Chondrocyte (in vitro differentiated cells): ENCODE data around the gene HS2ST1. TPM values are rescaled to one million over a fixed set of nuclear protein-coding genes. Genes with fewer than 3 reads are reported as not detected.

ENCODE experiments used
- DNase-seq: peaks from one replicate; pipeline ENCODE4 v3.0.0; 2021; ENCODE audit warnings: mixed read lengths, low spot score
- H3K27ac Mint-ChIP-seq: one replicate; pipeline ENCODE4 v1.8.0; 2021; ENCODE audit warnings: mild to moderate bottlenecking, moderate library complexity, mixed read lengths; ENCODE audit not compliant: unreplicated experiment
- H3K27me3 Mint-ChIP-seq: 2 replicates; pipeline ENCODE4 v1.8.0; 2021; ENCODE audit warnings: low read depth, mixed read lengths
- H3K36me3 Mint-ChIP-seq: 2 replicates; pipeline ENCODE4 v1.8.0; 2021; ENCODE audit warnings: low read depth, mixed read lengths
- H3K4me1 Mint-ChIP-seq: 2 replicates; pipeline ENCODE4 v1.8.0; 2021; ENCODE audit warnings: low read depth, mild to moderate bottlenecking, mixed read lengths
- H3K4me3 Mint-ChIP-seq: one replicate; pipeline ENCODE4 v1.8.0; 2021; ENCODE audit warnings: mild to moderate bottlenecking, moderate library complexity, mixed read lengths; ENCODE audit not compliant: unreplicated experiment
- H3K9me3 Mint-ChIP-seq: 2 replicates; pipeline ENCODE4 v1.8.0; 2021; ENCODE audit warnings: low read depth, mixed read lengths
- total RNA-seq: library from RNA; stranded (reverse); gene quantifications from 3 replicates; pipeline ENCODE4 v1.2.1, GENCODE V29; 2021
- TF ChIP-seq, protein P1 (sequence below): fragments of 200-600 bp; sonication (generic); IDR thresholded peaks from 2 replicates; pipeline ENCODE4 v1.5.0; 2021; ENCODE audit warnings: antibody characterized with exemption, mild to moderate bottlenecking, moderate library complexity

The HS2ST1 gene
- total RNA-seq, 1 donor from 2014 or later: 26.7 TPM

DNA sequence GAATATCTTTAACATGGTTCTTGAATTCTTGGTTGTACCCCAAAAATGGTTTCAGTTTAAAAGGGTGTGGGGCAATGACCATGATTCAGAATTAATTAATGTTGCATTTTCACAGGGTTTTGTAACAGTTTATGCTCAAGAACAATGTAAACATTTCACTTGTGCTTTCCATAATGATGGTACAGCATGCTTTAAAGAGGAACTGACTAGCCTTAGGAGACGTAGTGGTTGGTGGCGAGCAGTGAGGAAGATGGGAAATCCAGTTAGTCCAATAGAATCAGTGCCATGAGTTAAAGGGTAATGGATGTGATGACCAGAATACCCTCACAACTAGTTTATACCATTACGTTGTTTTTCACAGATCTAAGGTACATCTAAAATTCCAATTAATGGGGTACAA, 138.0 kb downstream of the HS2ST1 start:
- Mint-ChIP-seq H3K9me3 (peaks cover 3% of the 10 kb centered on the region), H3K27me3 (no peaks in the 10 kb centered on the region), H3K4me3 (no peak overlapping the region), H3K36me3 (no peaks in the 10 kb centered on the region), H3K27ac (no peak overlapping the region), H3K4me1 (peaks cover 2% of the 10 kb centered on the region)
- TF ChIP-seq, protein P1, sequence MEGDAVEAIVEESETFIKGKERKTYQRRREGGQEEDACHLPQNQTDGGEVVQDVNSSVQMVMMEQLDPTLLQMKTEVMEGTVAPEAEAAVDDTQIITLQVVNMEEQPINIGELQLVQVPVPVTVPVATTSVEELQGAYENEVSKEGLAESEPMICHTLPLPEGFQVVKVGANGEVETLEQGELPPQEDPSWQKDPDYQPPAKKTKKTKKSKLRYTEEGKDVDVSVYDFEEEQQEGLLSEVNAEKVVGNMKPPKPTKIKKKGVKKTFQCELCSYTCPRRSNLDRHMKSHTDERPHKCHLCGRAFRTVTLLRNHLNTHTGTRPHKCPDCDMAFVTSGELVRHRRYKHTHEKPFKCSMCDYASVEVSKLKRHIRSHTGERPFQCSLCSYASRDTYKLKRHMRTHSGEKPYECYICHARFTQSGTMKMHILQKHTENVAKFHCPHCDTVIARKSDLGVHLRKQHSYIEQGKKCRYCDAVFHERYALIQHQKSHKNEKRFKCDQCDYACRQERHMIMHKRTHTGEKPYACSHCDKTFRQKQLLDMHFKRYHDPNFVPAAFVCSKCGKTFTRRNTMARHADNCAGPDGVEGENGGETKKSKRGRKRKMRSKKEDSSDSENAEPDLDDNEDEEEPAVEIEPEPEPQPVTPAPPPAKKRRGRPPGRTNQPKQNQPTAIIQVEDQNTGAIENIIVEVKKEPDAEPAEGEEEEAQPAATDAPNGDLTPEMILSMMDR: no peak
- DNase-seq: no peak

DNA sequence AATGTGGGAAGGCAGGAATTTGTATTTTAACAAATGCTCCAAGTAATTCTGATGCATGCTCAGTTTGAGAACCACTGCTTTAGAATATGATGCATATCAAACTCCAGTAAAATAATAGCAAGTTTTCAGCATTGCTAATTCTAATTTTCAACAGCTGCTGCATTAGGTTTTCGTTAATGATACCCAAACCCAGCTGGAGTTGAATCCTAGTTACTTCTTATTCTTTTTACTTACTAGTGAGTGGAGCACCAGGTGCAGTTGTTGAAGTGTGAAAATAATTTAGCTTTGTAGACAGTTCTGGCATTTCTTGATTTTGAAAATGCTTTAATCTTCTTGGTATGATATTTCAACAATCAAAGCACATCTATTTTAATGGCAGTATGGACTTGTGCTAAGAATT, 138.5 kb downstream of the HS2ST1 start:
- no peak for DNase-seq
- no peaks in the 10 kb centered on the region for H3K27me3 Mint-ChIP-seq
- peaks cover 3% of the 10 kb centered on the region for H3K9me3 Mint-ChIP-seq
- H3K4me1 Mint-ChIP-seq: peaks cover 7% of the 10 kb centered on the region
- no peaks in the 10 kb centered on the region for H3K36me3 Mint-ChIP-seq
- H3K27ac Mint-ChIP-seq: no peak overlapping the region
- no peak overlapping the region for H3K4me3 Mint-ChIP-seq
- TF ChIP-seq, protein P1: no peak

DNA sequence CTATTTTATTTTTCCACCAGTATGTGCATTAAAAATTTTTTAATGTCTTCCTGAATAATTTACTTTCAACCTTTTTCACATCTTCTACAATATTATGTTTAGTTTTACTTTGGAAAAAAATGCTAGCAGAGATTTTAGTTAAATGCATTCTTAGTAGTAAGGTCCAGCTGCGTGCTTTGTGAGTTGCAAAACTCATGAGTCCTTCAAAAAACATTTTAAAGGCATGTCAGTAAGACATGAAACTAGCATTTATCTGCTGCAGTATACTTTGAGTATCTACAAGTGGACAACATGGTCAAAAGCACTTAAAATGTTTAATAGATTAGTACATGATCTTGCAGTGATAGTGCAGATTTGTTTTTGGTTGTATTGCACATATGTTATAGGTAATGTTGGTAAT, 139.0 kb downstream of the HS2ST1 start:
- Mint-ChIP-seq H3K9me3 (no peaks in the 10 kb centered on the region), H3K27ac (no peak overlapping the region), H3K36me3 (no peaks in the 10 kb centered on the region), H3K27me3 (no peaks in the 10 kb centered on the region), H3K4me1 (peaks cover 12% of the 10 kb centered on the region), H3K4me3 (no peak overlapping the region)
- TF ChIP-seq, protein P1: no peak
- DNase-seq: no peak

DNA sequence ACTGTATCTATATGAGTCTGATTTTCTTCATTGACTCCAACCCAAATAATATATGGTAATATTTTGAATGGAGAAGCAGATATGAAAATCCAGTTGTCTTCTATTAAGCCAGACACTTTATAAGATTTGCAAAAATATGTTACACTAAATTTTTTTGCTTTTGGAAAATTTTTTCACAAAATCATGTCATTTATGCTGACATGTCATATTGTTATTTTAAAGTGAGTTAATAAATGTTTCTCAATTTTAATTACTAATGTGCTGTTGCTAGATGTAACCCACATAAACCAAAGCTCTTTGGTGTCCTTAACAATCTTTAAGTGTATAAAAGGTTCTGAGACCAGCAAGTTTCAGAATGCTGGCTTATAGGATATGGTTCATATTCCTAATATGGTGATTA, 142.5 kb downstream of the HS2ST1 start:
- TF ChIP-seq, protein P1: no peak
- H3K4me3 Mint-ChIP-seq: no peak overlapping the region
- H3K27ac Mint-ChIP-seq: no peak overlapping the region
- no peaks in the 10 kb centered on the region for H3K36me3 Mint-ChIP-seq
- DNase-seq: no peak
- no peaks in the 10 kb centered on the region for H3K27me3 Mint-ChIP-seq
- peaks cover 12% of the 10 kb centered on the region for H3K4me1 Mint-ChIP-seq
- H3K9me3 Mint-ChIP-seq: no peaks in the 10 kb centered on the region

DNA sequence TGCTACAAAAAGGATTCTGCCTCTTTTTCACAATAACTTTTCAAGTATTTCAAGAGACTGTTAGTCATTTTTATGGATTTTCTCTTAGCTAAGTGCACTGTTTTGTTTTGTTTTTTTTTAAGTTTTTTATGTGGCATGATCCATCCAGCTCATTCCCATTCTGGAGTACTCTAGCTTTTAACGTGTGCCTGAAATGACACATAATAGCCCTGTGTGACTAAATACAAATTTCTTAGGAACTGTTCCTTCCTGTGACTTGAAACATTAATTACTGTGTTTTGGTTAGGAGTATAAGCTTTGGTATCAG, 143.9 kb downstream of the HS2ST1 start:
- peaks cover 12% of the 10 kb centered on the region for H3K4me1 Mint-ChIP-seq
- TF ChIP-seq, protein P1: no peak
- no peak overlapping the region for H3K27ac Mint-ChIP-seq
- no peaks in the 10 kb centered on the region for H3K27me3 Mint-ChIP-seq
- H3K36me3 Mint-ChIP-seq: no peaks in the 10 kb centered on the region
- no peaks in the 10 kb centered on the region for H3K9me3 Mint-ChIP-seq
- no peak overlapping the region for H3K4me3 Mint-ChIP-seq
- no peak for DNase-seq
